HEK293 (cell line): ENCODE results near the gene TBC1D24.

Experiments used
- GLIS2 ChIP-seq: fragments of 450-650 bp; formaldehyde crosslinking; IDR thresholded peaks from 2 replicates; pipeline ENCODE4 v1.5.1; 2016; ENCODE audit warnings: missing biosample characterization, missing genetic modification characterization
- HOXA7 ChIP-seq: sonication (generic); formaldehyde crosslinking; IDR thresholded peaks from 2 replicates; pipeline ENCODE4 v1.8.1; 2022; ENCODE audit warnings: missing genetic modification reagents, borderline replicate concordance
- HOXD13 ChIP-seq: sonication (generic); formaldehyde crosslinking; IDR thresholded peaks from 2 replicates; pipeline ENCODE4 v1.8.0; 2022; ENCODE audit warnings: missing genetic modification reagents, borderline replicate concordance
- IKZF3 ChIP-seq: fragments of 450-650 bp; IDR thresholded peaks from 2 replicates; pipeline ENCODE4 v1.5.0; 2018; ENCODE audit warnings: missing biosample characterization, mild to moderate bottlenecking, missing genetic modification characterization, moderate library complexity
- KLF7 ChIP-seq: fragments of 450-650 bp; formaldehyde crosslinking; IDR thresholded peaks from 2 replicates; pipeline ENCODE4 v1.5.1; 2016; ENCODE audit warnings: missing biosample characterization, missing genetic modification characterization, borderline replicate concordance
- MEIS1 ChIP-seq: sonication (generic); formaldehyde crosslinking; IDR thresholded peaks from 2 replicates; pipeline ENCODE4 v1.8.1; 2022; ENCODE audit warnings: missing genetic modification reagents, mild to moderate bottlenecking, borderline replicate concordance
- OSR2 ChIP-seq: fragments of 450-650 bp; formaldehyde crosslinking; IDR thresholded peaks from 2 replicates; pipeline ENCODE4 v1.5.1; 2016; ENCODE audit warnings: missing biosample characterization, missing genetic modification characterization
- SP2 ChIP-seq: fragments of 450-650 bp; formaldehyde crosslinking; IDR thresholded peaks from 2 replicates; pipeline ENCODE4 v1.5.1; 2016; ENCODE audit warnings: missing biosample characterization, missing genetic modification characterization
- TCF7L2 ChIP-seq: IDR thresholded peaks from 2 replicates; pipeline ENCODE4 v1.6.1; 2011; ENCODE audit warnings: low read depth, mild to moderate bottlenecking, inconsistent platforms, low read length, moderate library complexity, borderline replicate concordance
- ZBTB7A ChIP-seq: fragments of 450-650 bp; formaldehyde crosslinking; IDR thresholded peaks from 2 replicates; pipeline ENCODE4 v1.5.1; 2016; ENCODE audit warnings: low read depth, missing biosample characterization, missing genetic modification characterization
- ZNF174 ChIP-seq: fragments of 450-650 bp; formaldehyde crosslinking; IDR thresholded peaks from 2 replicates; pipeline ENCODE4 v1.5.0; 2017; ENCODE audit warnings: missing biosample characterization, mild to moderate bottlenecking, missing genetic modification characterization
- ZNF202 ChIP-seq: fragments of 450-650 bp; formaldehyde crosslinking; IDR thresholded peaks from 2 replicates; pipeline ENCODE4 v1.5.1; 2016; ENCODE audit warnings: missing biosample characterization, missing genetic modification characterization, borderline replicate concordance
- ZNF221 ChIP-seq: fragments of 450-650 bp; formaldehyde crosslinking; IDR thresholded peaks from 2 replicates; pipeline ENCODE4 v1.5.1; 2017; ENCODE audit warnings: missing biosample characterization, missing genetic modification characterization, borderline replicate concordance
- ZNF292 ChIP-seq: fragments of 450-650 bp; formaldehyde crosslinking; IDR thresholded peaks from 2 replicates; pipeline ENCODE4 v1.5.1; 2016; ENCODE audit warnings: low read depth, missing biosample characterization, missing genetic modification characterization, borderline replicate concordance
- ZNF324 ChIP-seq: fragments of 450-650 bp; formaldehyde crosslinking; IDR thresholded peaks from 2 replicates; pipeline ENCODE4 v1.5.1; 2016; ENCODE audit warnings: missing biosample characterization, missing genetic modification characterization
- ZNF341 ChIP-seq: fragments of 450-650 bp; formaldehyde crosslinking; IDR thresholded peaks from 2 replicates; pipeline ENCODE4; 2016; ENCODE audit warnings: low read depth, missing biosample characterization, missing genetic modification characterization
- ZNF350 ChIP-seq: fragments of 450-650 bp; formaldehyde crosslinking; IDR thresholded peaks from 2 replicates; pipeline ENCODE4 v1.5.0; 2017; ENCODE audit warnings: missing biosample characterization, mild to moderate bottlenecking, missing genetic modification characterization
- ZNF404 ChIP-seq: fragments of 450-650 bp; formaldehyde crosslinking; IDR thresholded peaks from 2 replicates; pipeline ENCODE4 v1.5.1; 2017; ENCODE audit warnings: missing biosample characterization, missing genetic modification characterization
- ZNF416 ChIP-seq: fragments of 450-650 bp; formaldehyde crosslinking; IDR thresholded peaks from 2 replicates; pipeline ENCODE4 v1.5.1; 2016; ENCODE audit warnings: missing biosample characterization, missing genetic modification characterization
- ZNF514 ChIP-seq: fragments of 450-650 bp; formaldehyde crosslinking; IDR thresholded peaks from 2 replicates; pipeline ENCODE4 v1.5.1; 2016; ENCODE audit warnings: missing biosample characterization, missing genetic modification characterization
- ZNF529 ChIP-seq: fragments of 450-650 bp; formaldehyde crosslinking; IDR thresholded peaks from 2 replicates; pipeline ENCODE4 v1.5.1; 2017; ENCODE audit warnings: missing genetic modification characterization, missing biosample characterization; ENCODE audit not compliant: insufficient replicate concordance
- ZNF571 ChIP-seq: fragments of 450-650 bp; formaldehyde crosslinking; IDR thresholded peaks from 2 replicates; pipeline ENCODE4 v1.5.0; 2017; ENCODE audit warnings: missing biosample characterization, missing genetic modification characterization
- ZNF621 ChIP-seq: fragments of 450-650 bp; formaldehyde crosslinking; IDR thresholded peaks from 2 replicates; pipeline ENCODE4 v1.5.1; 2017; ENCODE audit warnings: missing biosample characterization, missing genetic modification characterization
- ZNF701 ChIP-seq: fragments of 450-650 bp; formaldehyde crosslinking; IDR thresholded peaks from 2 replicates; pipeline ENCODE4 v1.5.1; 2016; ENCODE audit warnings: missing biosample characterization, missing genetic modification characterization
- ZNF776 ChIP-seq: fragments of 450-650 bp; formaldehyde crosslinking; IDR thresholded peaks from 2 replicates; pipeline ENCODE4 v1.5.0; 2017; ENCODE audit warnings: missing biosample characterization, missing genetic modification characterization, borderline replicate concordance
- ZNF837 ChIP-seq: fragments of 450-650 bp; formaldehyde crosslinking; IDR thresholded peaks from 2 replicates; pipeline ENCODE4 v1.5.1; 2016; ENCODE audit warnings: missing biosample characterization, missing genetic modification characterization
- ZSCAN23 ChIP-seq: fragments of 450-650 bp; formaldehyde crosslinking; IDR thresholded peaks from 2 replicates; pipeline ENCODE4 v1.5.1; 2016; ENCODE audit warnings: missing biosample characterization, missing genetic modification characterization
- ZXDB ChIP-seq: fragments of 450-650 bp; formaldehyde crosslinking; IDR thresholded peaks from 2 replicates; pipeline ENCODE4 v1.5.1; 2016; ENCODE audit warnings: missing biosample characterization, missing genetic modification characterization
- TF ChIP-seq, protein P1 (sequence below): fragments of 450-650 bp; formaldehyde crosslinking; IDR thresholded peaks from 2 replicates; pipeline ENCODE4 v1.5.1; 2016; ENCODE audit warnings: missing biosample characterization, missing genetic modification characterization
- TF ChIP-seq, protein P2 (sequence below): fragments of 450-650 bp; formaldehyde crosslinking; conservative IDR thresholded peaks from 2 replicates; pipeline ENCODE4 v1.5.1; 2016; ENCODE audit warnings: low read depth, missing biosample characterization, missing genetic modification characterization
- TF ChIP-seq, protein P3 (sequence below): fragments of 450-650 bp; formaldehyde crosslinking; IDR thresholded peaks from 2 replicates; pipeline ENCODE4 v1.5.1; 2016; ENCODE audit warnings: missing biosample characterization, missing genetic modification characterization

TBC1D24 gene

GRCh38 chr16:2513405-2514332 is 38.7 kb downstream of the TBC1D24 start, which contains the start of gene ATP6V0C (continued):
- 0 out of 2 replicates have a peak, but pooled peaks have one; percentile 19 for TF ChIP-seq ZNF341
- TF ChIP-seq ZNF837 (tag by site-specific recombination), result no peak
- no peak for TF ChIP-seq ZNF621 (tag by site-specific recombination)
- TF ChIP-seq ZNF529 (tag by site-specific recombination), result no peak
- no peak for TF ChIP-seq ZSCAN23
- TF ChIP-seq, protein P1, sequence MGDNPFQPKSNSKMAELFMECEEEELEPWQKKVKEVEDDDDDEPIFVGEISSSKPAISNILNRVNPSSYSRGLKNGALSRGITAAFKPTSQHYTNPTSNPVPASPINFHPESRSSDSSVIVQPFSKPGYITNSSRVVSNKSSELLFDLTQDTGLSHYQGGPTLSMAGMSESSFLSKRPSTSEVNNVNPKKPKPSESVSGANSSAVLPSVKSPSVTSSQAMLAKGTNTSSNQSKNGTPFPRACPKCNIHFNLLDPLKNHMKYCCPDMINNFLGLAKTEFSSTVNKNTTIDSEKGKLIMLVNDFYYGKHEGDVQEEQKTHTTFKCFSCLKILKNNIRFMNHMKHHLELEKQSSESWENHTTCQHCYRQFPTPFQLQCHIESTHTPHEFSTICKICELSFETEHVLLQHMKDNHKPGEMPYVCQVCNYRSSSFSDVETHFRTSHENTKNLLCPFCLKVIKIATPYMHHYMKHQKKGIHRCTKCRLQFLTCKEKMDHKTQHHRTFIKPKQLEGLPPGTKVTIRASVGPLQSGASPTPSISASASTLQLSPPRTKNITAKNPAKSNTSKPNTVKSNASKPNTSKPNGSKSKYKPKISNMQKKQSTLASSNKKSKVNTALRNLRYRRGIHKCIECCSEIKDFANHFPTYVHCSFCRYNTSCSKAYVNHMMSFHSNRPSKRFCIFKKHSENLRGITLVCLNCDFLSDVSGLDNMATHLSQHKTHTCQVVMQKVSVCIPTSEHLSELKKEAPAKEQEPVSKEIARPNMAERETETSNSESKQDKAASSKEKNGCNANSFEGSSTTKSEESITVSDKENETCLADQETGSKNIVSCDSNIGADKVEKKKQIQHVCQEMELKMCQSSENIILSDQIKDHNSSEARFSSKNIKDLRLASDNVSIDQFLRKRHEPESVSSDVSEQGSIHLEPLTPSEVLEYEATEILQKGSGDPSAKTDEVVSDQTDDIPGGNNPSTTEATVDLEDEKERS (tag by site-specific recombination), result no peak
- no peak for TF ChIP-seq ZNF350 (tag by site-specific recombination)
- TF ChIP-seq ZNF174, result no peak
- no peak for TF ChIP-seq ZNF701 (tag by site-specific recombination)
- TF ChIP-seq ZNF324 (tag by site-specific recombination), result no peak; the same call in 1 of the 2 replicates
- peak; percentile 43; the same call in 1 of the 2 replicates for TF ChIP-seq GLIS2 (tag by site-specific recombination)
- TF ChIP-seq IKZF3 (tag by site-specific recombination), result no peak
- TF ChIP-seq HOXA7 (CRISPR knock-in tag), result no peak
- TF ChIP-seq MEIS1 (CRISPR knock-in tag), result no peak
- no peak for TF ChIP-seq TCF7L2
- TF ChIP-seq, protein P2, sequence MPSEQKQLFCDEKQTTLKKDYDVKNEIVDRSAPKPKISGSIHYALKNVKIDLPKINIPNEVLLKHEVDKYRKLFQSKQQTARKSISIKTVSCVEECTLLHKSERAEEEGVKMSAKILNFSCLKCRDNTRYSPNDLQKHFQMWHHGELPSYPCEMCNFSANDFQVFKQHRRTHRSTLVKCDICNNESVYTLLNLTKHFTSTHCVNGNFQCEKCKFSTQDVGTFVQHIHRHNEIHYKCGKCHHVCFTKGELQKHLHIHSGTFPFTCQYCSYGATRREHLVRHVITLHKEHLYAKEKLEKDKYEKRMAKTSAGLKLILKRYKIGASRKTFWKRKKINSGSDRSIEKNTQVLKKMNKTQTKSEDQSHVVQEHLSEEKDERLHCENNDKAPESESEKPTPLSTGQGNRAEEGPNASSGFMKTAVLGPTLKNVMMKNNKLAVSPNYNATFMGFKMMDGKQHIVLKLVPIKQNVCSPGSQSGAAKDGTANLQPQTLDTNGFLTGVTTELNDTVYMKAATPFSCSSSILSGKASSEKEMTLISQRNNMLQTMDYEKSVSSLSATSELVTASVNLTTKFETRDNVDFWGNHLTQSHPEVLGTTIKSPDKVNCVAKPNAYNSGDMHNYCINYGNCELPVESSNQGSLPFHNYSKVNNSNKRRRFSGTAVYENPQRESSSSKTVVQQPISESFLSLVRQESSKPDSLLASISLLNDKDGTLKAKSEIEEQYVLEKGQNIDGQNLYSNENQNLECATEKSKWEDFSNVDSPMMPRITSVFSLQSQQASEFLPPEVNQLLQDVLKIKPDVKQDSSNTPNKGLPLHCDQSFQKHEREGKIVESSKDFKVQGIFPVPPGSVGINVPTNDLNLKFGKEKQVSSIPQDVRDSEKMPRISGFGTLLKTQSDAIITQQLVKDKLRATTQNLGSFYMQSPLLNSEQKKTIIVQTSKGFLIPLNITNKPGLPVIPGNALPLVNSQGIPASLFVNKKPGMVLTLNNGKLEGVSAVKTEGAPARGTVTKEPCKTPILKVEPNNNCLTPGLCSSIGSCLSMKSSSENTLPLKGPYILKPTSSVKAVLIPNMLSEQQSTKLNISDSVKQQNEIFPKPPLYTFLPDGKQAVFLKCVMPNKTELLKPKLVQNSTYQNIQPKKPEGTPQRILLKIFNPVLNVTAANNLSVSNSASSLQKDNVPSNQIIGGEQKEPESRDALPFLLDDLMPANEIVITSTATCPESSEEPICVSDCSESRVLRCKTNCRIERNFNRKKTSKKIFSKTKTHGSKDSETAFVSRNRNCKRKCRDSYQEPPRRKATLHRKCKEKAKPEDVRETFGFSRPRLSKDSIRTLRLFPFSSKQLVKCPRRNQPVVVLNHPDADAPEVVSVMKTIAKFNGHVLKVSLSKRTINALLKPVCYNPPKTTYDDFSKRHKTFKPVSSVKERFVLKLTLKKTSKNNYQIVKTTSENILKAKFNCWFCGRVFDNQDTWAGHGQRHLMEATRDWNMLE (tag by site-specific recombination), result no peak
- TF ChIP-seq ZNF571 (tag by site-specific recombination), result no peak
- no peak for TF ChIP-seq OSR2 (tag by site-specific recombination)
- no peak for TF ChIP-seq ZNF292 (tag by site-specific recombination)
- TF ChIP-seq ZNF221 (tag by site-specific recombination), result no peak
- peak; percentile 53 for TF ChIP-seq SP2 (tag by site-specific recombination)
- no peak for TF ChIP-seq ZNF404 (tag by site-specific recombination)
- TF ChIP-seq HOXD13 (CRISPR knock-in tag), result no peak
- peak; percentile 59; the same call in 1 of the 2 replicates for TF ChIP-seq ZBTB7A (tag by site-specific recombination)
- TF ChIP-seq KLF7 (tag by site-specific recombination), result no peak
- TF ChIP-seq, protein P3, sequence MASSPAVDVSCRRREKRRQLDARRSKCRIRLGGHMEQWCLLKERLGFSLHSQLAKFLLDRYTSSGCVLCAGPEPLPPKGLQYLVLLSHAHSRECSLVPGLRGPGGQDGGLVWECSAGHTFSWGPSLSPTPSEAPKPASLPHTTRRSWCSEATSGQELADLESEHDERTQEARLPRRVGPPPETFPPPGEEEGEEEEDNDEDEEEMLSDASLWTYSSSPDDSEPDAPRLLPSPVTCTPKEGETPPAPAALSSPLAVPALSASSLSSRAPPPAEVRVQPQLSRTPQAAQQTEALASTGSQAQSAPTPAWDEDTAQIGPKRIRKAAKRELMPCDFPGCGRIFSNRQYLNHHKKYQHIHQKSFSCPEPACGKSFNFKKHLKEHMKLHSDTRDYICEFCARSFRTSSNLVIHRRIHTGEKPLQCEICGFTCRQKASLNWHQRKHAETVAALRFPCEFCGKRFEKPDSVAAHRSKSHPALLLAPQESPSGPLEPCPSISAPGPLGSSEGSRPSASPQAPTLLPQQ (tag by site-specific recombination), result peak; percentile 60
- TF ChIP-seq ZNF776 (tag by site-specific recombination), result no peak
- TF ChIP-seq ZXDB (tag by site-specific recombination), result peak; percentile 29
- no peak for TF ChIP-seq ZNF416
- TF ChIP-seq ZNF202 (tag by site-specific recombination), result no peak
- TF ChIP-seq ZNF514 (tag by site-specific recombination), result no peak
